Activated CD8-positive, alpha-beta memory T cell treated with anti-CD3 and anti-CD28 coated beads for 4 hours (primary cell): ENCODE measurements around the gene PRICKLE2.

Experiments used
- DNase-seq, 2 donors: peaks; one replicate each; pipeline ENCODE4 v3.0.0-alpha.2; 2020; ENCODE audit warnings: low read depth in 2 of 2

Gene PRICKLE2

GRCh38 chr3:64220161-64220914 is 4.9 kb downstream of the PRICKLE2 start:
- no peak for DNase-seq

- DNase-seq: no peak
Observed at GRCh38 chr3:64218746-64219145, 6.5 kb downstream of the PRICKLE2 start.

- no peak for DNase-seq
Observed at GRCh38 chr3:64218329-64218728, 6.9 kb downstream of the PRICKLE2 start.

- DNase-seq: no peak
Observed at GRCh38 chr3:64216274-64217147, 8.8 kb downstream of the PRICKLE2 start.

GRCh38 chr3:64215559-64215958 is 9.7 kb downstream of the PRICKLE2 start:
- DNase-seq: no peak

GRCh38 chr3:64215103-64215502 is 10.2 kb downstream of the PRICKLE2 start:
- DNase-seq: no peak

- no peak for DNase-seq
Observed at GRCh38 chr3:64214381-64215018, 10.8 kb downstream of the PRICKLE2 start.

GRCh38 chr3:64213962-64214379 is 11.3 kb downstream of the PRICKLE2 start:
- DNase-seq: no peak

GRCh38 chr3:64213224-64213878 is 11.9 kb downstream of the PRICKLE2 start:
- DNase-seq: no peak

- no peak for DNase-seq
Observed at GRCh38 chr3:64209866-64210621, 15.2 kb downstream of the PRICKLE2 start.

- no peak for DNase-seq
Observed at GRCh38 chr3:64207289-64208080, 17.8 kb downstream of the PRICKLE2 start.

GRCh38 chr3:64203969-64204908 is 21.0 kb downstream of the PRICKLE2 start:
- DNase-seq: no peak

GRCh38 chr3:64203216-64203615 is 22.1 kb downstream of the PRICKLE2 start:
- DNase-seq: no peak

- DNase-seq: no peak
Observed at GRCh38 chr3:64199932-64200331, 25.3 kb downstream of the PRICKLE2 start.

- DNase-seq: no peak
Observed at GRCh38 chr3:64196236-64196929, 28.9 kb downstream of the PRICKLE2 start.

GRCh38 chr3:64195789-64196188 is 29.5 kb downstream of the PRICKLE2 start:
- DNase-seq: no peak

GRCh38 chr3:64191822-64192221 is 33.4 kb downstream of the PRICKLE2 start:
- DNase-seq: no peak
